ENCODE results near the gene PGAP6.
"Not testable (repeated sequence)": the region's sequence is repeated elsewhere in the genome, so short reads cannot be mapped to it uniquely, and the experiment has no call there.

The PGAP6 gene

DNA sequence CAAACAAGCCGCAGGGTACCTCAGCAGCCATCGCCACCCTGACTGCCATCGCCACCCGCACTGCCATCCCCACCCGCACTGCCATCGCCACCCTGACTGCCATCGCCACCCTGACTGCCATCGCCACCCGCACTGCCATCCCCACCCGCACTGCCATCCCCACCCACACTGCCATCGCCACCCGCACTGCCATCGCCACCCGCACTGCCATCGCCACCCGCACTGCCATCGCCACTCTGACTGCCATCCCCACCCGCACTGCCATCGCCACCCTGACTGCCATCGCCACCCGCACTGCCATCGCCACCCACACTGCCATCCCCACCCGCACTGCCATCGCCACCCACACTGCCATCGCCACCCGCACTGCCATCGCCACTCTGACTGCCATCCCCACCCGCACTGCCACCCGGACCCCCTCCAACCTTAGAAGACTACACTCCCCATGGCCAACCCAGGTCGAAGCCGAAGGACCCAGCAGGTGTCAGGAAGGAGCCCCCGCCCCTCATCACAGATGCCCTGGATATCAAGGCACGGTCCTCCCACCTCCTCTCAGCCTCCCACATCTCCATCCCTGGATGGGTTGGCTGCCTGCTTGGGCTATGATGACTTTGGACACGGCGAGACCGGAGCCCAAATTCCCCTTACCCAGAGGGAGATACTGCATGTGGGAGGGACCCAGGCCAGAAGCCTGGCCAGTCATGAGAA, 3.5 kb downstream of the PGAP6 start:
- not testable (repeated sequence) for DNase-seq

DNA sequence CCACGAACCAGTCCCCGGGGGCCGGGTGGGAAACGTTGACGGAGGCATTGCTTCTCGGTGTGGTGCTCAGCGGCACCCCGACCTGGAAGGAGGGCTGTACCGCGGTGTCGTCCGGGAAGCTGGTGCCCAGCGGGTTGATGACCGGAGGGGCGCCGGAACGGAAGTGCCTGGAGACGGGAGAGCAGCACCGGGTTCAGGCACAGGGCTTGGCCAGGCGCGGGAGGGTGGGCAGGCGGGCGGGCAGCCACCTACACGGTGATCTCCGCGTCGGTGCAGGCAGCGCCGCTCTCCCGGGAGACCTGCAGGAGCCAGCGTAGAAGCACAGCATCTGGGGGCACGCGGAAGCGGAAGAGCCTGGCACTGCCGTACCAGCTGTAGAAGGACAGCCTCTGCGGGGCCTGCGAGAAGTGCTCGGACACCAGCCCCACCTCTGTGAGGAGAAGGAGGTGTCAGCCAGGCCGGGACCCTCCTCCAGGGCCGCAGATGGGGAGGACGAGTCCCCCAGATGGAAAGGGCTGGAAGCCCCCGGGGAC, 4.3 kb downstream of the PGAP6 start:
- no peak for DNase-seq

DNA sequence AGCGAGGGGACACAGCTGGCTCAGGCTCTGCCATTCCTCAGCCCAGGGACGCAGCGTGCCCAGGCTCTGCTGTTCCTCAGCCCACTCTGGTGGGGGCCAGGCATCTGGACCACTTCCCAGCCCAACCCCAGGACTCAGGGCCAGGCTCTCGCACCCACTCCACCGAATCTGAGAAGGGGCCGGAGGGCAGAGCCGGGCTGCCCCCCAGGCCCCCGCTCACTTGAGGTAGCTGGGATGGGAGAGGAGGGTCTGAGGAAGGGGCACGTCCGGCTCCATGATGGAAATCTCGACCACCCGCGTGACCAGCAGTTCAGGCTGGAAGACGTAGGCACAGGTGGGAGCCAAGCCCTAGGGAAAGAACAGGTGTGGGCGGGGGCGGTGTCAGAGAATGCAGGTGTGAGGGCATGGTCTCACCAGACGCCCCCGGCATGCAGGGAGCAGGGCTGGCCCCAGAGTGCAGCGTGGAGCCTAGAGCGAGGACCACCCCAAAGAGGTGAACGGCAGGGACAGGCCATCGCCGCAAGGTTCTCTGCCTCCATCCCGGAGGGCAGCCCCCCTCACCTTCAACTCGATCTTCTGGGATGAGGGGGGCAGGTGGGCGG, 4.9 kb downstream of the PGAP6 start:
- no peak for DNase-seq

DNA sequence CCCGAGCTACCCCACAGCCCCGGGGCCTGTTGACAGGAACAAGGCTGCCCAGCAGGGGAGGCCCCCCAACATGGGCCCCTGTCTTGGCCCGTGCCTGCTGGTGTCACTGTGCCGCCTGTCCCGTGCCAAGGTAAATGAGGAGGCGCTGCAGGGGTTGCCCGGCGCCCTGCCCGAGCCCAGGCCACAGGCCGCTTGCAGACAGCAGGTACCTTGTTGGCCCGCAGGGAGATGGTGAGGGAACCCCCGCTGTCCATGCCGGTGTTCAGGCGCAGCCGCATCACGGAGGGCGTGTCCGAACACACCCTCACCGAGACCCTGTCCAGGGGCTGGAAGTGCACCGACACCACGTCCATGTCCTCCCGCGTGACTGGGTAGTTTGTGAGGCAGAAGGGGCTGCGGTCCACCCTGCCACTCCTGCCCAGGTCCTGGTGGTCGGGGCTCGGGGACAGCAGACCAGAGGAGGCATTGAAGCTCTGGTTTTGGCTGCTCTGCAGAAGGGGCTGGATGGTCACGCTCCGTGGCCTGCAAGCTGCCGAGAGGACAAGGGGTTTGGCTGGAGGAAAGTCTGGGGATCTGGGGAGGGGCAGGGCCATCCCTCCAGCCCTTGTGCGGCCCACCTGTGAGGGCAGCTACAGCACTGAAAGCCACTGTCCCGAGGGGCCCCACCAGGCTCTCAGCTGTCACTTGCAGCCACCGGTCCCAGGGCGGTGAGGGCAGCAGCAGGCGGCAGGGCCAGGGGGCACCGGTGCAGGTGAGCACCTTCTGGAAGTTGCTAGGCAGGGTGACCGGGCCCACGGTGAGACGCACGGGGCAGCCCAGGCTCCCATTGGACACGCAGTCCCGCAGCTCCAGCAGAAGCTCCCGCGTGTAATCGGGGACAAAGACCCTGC, 5.6 kb downstream of the PGAP6 start:
- no peak for DNase-seq

- DNase-seq: no peak
Measured at GRCh38 chr16:375212-375611, 6.6 kb downstream of the PGAP6 start.

DNA sequence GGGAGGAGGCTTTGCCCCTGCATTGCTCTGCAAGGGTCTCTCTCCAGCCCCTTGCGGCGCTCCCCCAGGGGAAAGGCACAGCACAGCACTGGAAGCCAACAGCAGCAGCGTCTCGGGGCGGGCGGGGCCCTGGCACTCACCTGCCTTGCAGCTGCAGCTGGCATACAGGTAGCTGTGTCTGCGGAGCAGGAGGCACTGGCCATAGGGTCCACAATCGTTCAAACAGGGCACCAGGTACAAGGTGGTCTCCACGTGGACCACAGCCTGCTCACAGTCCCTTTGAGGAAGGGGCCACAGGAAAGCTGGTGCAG, 7.2 kb downstream of the PGAP6 start:
- DNase-seq: no peak

GRCh38 chr16:373848-374615, 7.7 kb downstream of the PGAP6 start:
- no peak for DNase-seq

- no peak for DNase-seq
Measured at GRCh38 chr16:373020-373598, 8.7 kb downstream of the PGAP6 start.

DNA sequence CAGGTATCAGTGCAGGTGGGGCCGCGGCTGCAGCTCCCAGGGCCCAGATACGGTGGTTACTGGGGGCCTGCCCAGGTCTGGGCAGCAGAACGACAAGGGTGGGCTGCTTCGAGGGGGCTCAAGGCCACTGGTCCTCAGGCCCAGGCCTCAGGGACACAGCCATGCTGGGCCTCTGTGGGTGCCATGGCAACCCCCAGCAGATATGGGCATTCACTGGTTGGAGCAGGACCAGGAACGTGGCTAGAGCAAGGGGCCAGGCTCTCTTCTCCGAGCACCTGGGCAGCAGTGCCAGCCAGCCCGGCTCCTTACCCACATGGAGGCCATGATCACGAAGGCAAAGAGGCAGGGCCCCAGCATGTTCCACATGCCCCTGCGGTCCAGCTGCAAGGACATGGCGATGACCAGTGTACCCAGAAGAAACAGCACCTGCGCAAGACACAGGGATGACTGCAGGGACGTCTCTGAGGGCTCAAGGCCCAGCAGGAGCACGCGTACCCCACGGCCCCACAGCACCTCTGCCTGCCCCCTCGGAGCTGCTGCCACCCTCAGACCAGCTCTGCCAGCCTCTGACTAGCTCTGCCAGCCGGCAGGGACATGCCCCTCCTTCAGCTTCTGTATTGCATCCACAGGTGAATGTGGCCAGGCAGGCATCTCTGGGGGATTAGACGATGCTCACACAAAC, 9.3 kb downstream of the PGAP6 start:
- DNase-seq: no peak

- DNase-seq: no peak
Measured at GRCh38 chr16:371515-372301, 10.1 kb downstream of the PGAP6 start.

GRCh38 chr16:370979-371514, 10.7 kb downstream of the PGAP6 start:
- DNase-seq: no peak

GRCh38 chr16:370443-370842, 11.3 kb downstream of the PGAP6 start, which contains the start of gene MRPL28:
Gene MRPL28 (minus strand): TSS chr16:370538. CDS start chr16:370218, 320 bp downstream.
- peak; percentile 92 for DNase-seq

GRCh38 chr16:369866-370436, 11.8 kb downstream of the PGAP6 start:
- no peak for DNase-seq

- DNase-seq: no peak
Measured at GRCh38 chr16:369275-369865, 12.4 kb downstream of the PGAP6 start.

GRCh38 chr16:368388-369158, 13.2 kb downstream of the PGAP6 start:
- DNase-seq: no peak

DNA sequence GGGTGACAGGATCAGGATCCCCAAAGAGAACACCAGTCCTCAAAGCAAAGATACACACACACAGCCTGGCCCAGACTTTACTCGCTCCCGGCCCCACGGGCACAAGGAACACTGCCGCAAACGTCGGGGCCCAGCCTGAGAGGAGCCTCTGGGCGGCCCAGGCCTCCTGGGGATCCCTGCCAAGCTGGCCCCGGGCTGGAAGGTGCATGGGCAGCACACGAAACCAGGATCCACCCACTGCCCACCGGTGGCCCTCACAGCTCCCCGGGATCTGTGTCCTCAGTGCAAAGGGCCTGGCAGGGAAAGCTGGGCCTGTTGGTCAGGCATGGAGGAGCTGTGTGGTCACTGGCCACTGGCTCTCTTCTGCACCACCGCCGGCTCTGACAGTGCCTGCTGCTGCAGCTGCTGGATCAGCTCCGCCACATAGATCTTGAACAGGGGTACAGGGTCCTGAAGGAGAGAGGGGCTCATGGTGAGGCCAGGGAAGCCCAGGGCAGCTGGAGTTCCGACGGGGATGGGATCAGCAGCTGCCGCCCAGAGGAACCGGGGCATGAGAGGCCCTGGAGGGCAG, 14.4 kb downstream of the PGAP6 start:
- no peak for DNase-seq

GRCh38 chr16:366476-366875, 15.3 kb downstream of the PGAP6 start:
- no peak for DNase-seq

- DNase-seq: no peak
Measured at GRCh38 chr16:364595-365491, 16.9 kb downstream of the PGAP6 start.

Measured in GDM1 (cell line).